Fibroblast of lung (primary cell): Measurements from ENCODE around the gene STX1B. TPM values are rescaled to one million over a fixed set of nuclear protein-coding genes. Genes with fewer than 3 reads are reported as not detected.

Source experiments
- DNase-seq, 2 donors: peaks; one replicate each; pipeline versions ENCODE4 v3.0.0 to v3.0.0-alpha.2; 2010; ENCODE audit warnings: low read depth in 2 of 2
- H2AFZ ChIP-seq: 2 replicates; pipeline ENCODE4 v1.5.1; 2012; ENCODE audit warnings: low read length, control low read depth, inconsistent platforms
- H3K27ac ChIP-seq: 2 replicates; pipeline ENCODE4 v1.5.1; 2011; ENCODE audit warnings: low read length, control low read depth; ENCODE audit not compliant: insufficient read depth
- H3K27me3 ChIP-seq: 2 replicates; pipeline ENCODE4 v1.5.1; 2011; ENCODE audit warnings: mild to moderate bottlenecking, low read length; ENCODE audit not compliant: control insufficient read depth, insufficient read depth
- H3K36me3 ChIP-seq: 2 replicates; pipeline ENCODE4 v1.5.1; 2011; ENCODE audit warnings: low read length; ENCODE audit not compliant: control insufficient read depth, insufficient read depth
- H3K4me1 ChIP-seq: 2 replicates; pipeline ENCODE4 v1.5.1; 2011; ENCODE audit warnings: low read length; ENCODE audit not compliant: control insufficient read depth, insufficient read depth; ENCODE audit errors: extremely low read depth
- H3K4me2 ChIP-seq: 2 replicates; pipeline ENCODE4 v1.5.1; 2011; ENCODE audit warnings: low read length, control low read depth; ENCODE audit not compliant: insufficient read depth; ENCODE audit errors: extremely low read depth
- H3K4me3 ChIP-seq, 4 experiments: fragments of 200-600 bp in 1 of 4; sonication (generic) in 1 of 4; replicated peaks in 1 of 4; 2 replicates each; pipeline ENCODE4 v1.5.1; 2011 to 2016; ENCODE audit warnings: low read length in 4 of 4, low read depth in 3 of 4, mild to moderate bottlenecking in 3 of 4, control low read depth in 2 of 4, inconsistent platforms in 1 of 4, mixed read lengths in 1 of 4; ENCODE audit not compliant: insufficient read depth in 1 of 4; ENCODE audit errors: control extremely low read depth in 1 of 4
- H3K79me2 ChIP-seq: 2 replicates; pipeline ENCODE4 v1.5.1; 2012; ENCODE audit warnings: mild to moderate bottlenecking, low read length, inconsistent platforms; ENCODE audit not compliant: control insufficient read depth, insufficient read depth
- H3K9ac ChIP-seq: 2 replicates; pipeline ENCODE4 v1.5.1; 2011; ENCODE audit warnings: mild to moderate bottlenecking, low read length, control low read depth; ENCODE audit not compliant: insufficient read depth
- H3K9me3 ChIP-seq: 2 replicates; pipeline ENCODE4 v1.5.1; 2012; ENCODE audit warnings: low read depth, low read length; ENCODE audit not compliant: control insufficient read depth, insufficient read depth
- H4K20me1 ChIP-seq: 2 replicates; pipeline ENCODE4 v1.5.1; 2011; ENCODE audit warnings: low read length; ENCODE audit not compliant: control insufficient read depth, insufficient read depth; ENCODE audit errors: extremely low read depth
- EZH2 ChIP-seq: IDR thresholded peaks from 2 replicates; pipeline ENCODE4 v1.5.1; 2012; ENCODE audit warnings: low read length, control low read depth, mild to moderate bottlenecking; ENCODE audit errors: missing control alignments
- polyA plus RNA-seq, 2 donors: library from polyadenylated mRNA; depleted of rRNA in 1 of 2; stranded (reverse) in 1 of 2; unstranded in 1 of 2; fragments of >200 nt; gene quantifications; 2 replicates each; pipeline ENCODE4 v1.2.1, GENCODE V29; 2011 to 2012; ENCODE audit warnings: missing spikeins in 1 of 2
- total RNA-seq: library from RNA; depleted of rRNA; stranded (reverse); fragments of >200 nt; gene quantifications from 2 replicates; pipeline ENCODE4 v1.2.1, GENCODE V29; 2014
- TF ChIP-seq, protein P1 (sequence below), 2 donors: IDR thresholded peaks in 1 of 2; conservative IDR thresholded peaks in 1 of 2; 1 replicate in 1 of 2; 2 replicates in 1 of 2; pipeline ENCODE4 v1.5.1; 2011 to 2012; ENCODE audit warnings: low read length in 2 of 2, control low read depth in 1 of 2, inconsistent platforms in 1 of 2, low read depth in 1 of 2, mild to moderate bottlenecking in 1 of 2

Gene STX1B
- total and polyA plus RNA-seq, 2 donors (not counting 1 experiment from before 2014, with no cell fraction given), result 1.3 to 2.1 TPM

DNA sequence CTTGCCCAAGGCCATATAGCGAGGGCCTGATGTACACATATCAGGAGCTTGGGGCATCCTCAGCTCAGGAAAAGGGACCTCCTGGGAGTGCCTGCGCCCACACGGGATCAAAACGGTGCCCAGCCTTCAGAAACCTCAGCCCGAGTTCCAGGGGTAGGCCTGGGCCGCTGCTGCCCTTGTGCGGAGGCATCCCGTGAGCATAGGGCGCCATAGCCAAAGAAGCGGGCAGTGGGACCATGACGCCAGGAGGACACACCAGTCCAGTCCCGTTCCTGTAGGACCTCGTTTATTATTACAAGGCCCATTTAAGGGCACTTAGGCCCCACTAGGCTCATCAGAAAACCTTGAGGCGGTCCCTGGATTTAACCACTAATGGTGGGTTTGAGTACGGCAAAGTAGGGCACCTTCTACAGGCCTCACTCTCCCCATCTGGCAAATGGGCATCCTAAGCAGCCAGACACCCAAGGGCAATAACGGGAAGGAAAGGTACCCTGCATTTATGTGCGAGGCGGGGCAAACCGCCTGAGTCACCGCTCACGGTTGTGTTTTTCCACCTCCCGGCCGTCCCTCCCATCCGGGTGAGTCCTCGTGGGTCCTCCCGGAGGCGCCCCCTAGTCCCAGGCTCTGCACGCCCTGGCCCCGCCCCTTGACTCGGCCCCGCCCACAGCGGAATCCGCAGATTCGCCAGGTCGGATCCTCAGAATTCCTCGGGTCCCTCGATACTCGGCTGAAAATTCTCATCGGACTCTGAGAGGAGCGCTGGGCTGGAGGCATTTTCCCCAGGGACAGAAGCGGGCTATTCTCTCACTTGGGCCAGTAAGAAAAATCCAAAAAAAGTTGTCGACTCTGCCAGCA lies 53.6 kb downstream of the STX1B start:
- peak overlapping the region; percentile 100 for H3K9ac ChIP-seq
- no peak for TF ChIP-seq EZH2
- TF ChIP-seq, protein P1, sequence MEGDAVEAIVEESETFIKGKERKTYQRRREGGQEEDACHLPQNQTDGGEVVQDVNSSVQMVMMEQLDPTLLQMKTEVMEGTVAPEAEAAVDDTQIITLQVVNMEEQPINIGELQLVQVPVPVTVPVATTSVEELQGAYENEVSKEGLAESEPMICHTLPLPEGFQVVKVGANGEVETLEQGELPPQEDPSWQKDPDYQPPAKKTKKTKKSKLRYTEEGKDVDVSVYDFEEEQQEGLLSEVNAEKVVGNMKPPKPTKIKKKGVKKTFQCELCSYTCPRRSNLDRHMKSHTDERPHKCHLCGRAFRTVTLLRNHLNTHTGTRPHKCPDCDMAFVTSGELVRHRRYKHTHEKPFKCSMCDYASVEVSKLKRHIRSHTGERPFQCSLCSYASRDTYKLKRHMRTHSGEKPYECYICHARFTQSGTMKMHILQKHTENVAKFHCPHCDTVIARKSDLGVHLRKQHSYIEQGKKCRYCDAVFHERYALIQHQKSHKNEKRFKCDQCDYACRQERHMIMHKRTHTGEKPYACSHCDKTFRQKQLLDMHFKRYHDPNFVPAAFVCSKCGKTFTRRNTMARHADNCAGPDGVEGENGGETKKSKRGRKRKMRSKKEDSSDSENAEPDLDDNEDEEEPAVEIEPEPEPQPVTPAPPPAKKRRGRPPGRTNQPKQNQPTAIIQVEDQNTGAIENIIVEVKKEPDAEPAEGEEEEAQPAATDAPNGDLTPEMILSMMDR (conservative IDR thresholded peaks at IDR 0.05 in 1 of 2, IDR thresholded peaks at IDR 0.05 in 1 of 2; ENCODE audit: low read depth in 1 of 2, low read length in 2 of 2), result peak in 1 of 2 donors; percentile 21
- peak overlapping the region; percentile 94 for H3K27ac ChIP-seq
- H3K4me2 ChIP-seq, result peak overlapping the region; percentile 89
- H3K36me3 ChIP-seq, result peaks cover 23% of the 10 kb centered on the region
- peak overlapping the region; percentile 76 to 94 (median 83) for H3K4me3 ChIP-seq
- H3K79me2 ChIP-seq, result peaks cover 12% of the 10 kb centered on the region
- H3K9me3 ChIP-seq, result no peaks in the 10 kb centered on the region
- no peaks in the 10 kb centered on the region for H3K27me3 ChIP-seq
- H3K4me1 ChIP-seq, result peaks cover 3% of the 10 kb centered on the region
- peak; percentile 84 to 86 for DNase-seq
- H2AFZ ChIP-seq, result peak overlapping the region; percentile 89
- H4K20me1 ChIP-seq, result no peaks in the 10 kb centered on the region

DNA sequence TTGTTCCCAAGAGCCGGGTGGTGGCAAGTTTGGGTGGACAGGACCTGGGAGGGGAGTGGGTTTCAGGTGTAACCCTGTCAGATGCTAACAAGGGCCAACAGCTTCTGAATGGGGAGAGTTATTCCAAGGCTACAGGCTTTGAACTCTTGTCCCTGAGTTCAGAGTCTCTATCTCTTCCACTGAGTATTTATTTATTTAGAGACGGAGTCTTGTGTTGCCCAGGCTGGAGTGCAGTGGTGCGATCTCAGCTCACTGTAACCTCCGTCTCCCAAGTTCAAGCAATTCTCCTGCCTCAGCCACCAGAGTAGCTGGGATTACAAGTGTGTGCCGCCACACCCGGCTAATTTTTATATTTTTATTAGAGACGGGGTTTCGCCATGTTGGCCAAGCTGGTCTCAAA lies 55.4 kb downstream of the STX1B start:
- peaks cover 15% of the 10 kb centered on the region for H3K79me2 ChIP-seq
- peaks cover 12% of the 10 kb centered on the region for H3K36me3 ChIP-seq
- no peak for TF ChIP-seq EZH2
- TF ChIP-seq, protein P1 (conservative IDR thresholded peaks at IDR 0.05 in 1 of 2, IDR thresholded peaks at IDR 0.05 in 1 of 2; ENCODE audit: low read depth in 1 of 2, low read length in 2 of 2), result no peak
- no peak overlapping the region for H3K27ac ChIP-seq
- H3K9me3 ChIP-seq, result no peaks in the 10 kb centered on the region
- no peaks in the 10 kb centered on the region for H4K20me1 ChIP-seq
- H3K27me3 ChIP-seq, result no peaks in the 10 kb centered on the region
- H2AFZ ChIP-seq, result no peak overlapping the region
- DNase-seq, result no peak
- H3K4me2 ChIP-seq, result no peak overlapping the region
- H3K9ac ChIP-seq, result no peak overlapping the region
- no peak overlapping the region for H3K4me3 ChIP-seq
- peaks cover 16% of the 10 kb centered on the region for H3K4me1 ChIP-seq

DNA sequence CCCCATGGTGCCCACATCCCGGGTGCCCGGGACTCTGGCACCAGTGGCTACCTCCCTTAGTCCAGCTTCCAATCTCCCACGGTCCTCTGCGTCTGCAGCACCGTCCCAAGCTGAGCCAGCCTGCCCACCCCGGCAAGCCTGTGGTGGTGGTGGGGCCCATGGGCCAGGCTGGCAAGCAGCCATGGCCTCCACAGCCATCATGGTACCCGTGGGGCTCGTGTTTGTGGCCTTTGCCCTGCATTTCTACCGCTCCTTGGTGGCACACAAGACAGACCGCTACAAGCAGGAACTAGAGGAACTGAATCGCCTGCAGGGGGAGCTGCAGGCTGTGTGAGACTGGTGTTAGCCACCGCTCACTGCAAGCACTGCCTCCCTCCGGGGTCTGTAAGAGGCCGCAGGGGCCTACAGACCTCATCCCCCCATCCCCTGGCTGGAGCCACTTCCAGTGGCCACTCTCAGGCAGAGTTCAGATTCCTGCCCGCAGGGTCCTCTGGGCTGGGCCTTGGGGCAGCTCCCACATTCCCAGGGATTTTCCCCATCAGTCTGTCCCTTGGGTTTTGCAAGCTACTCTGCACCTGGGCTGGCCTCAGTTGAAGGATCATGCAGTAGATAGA lies 56.8 kb downstream of the STX1B start:
- H3K79me2 ChIP-seq, result peaks cover 11% of the 10 kb centered on the region
- H3K27ac ChIP-seq, result no peak overlapping the region

More for the DNA sequence above, 56.8 kb downstream of the STX1B start:
- Histone ChIP-seq H3K9me3 (no peaks in the 10 kb centered on the region), H3K4me3 (no peak overlapping the region), H3K27me3 (no peaks in the 10 kb centered on the region), H2AFZ (no peak overlapping the region), H3K4me1 (peaks cover 21% of the 10 kb centered on the region), H3K36me3 (peaks cover 7% of the 10 kb centered on the region), H3K9ac (no peak overlapping the region), H3K4me2 (no peak overlapping the region), H4K20me1 (no peaks in the 10 kb centered on the region)
- TF ChIP-seq EZH2, result no peak
- TF ChIP-seq, protein P1 (conservative IDR thresholded peaks at IDR 0.05 in 1 of 2, IDR thresholded peaks at IDR 0.05 in 1 of 2; ENCODE audit: low read depth in 1 of 2, low read length in 2 of 2), result peak; percentile 62 to 77
- DNase-seq, result peak; percentile 67
